Spleen (tissue), 11 donors: ENCODE data around the gene TEX48. TPM values are rescaled to one million over a fixed set of nuclear protein-coding genes. Genes with fewer than 3 reads are reported as not detected.

ENCODE experiments used
- DNase-seq: peaks from one replicate; pipeline ENCODE4 v3.0.0-alpha.2; 2020
- H3K27ac ChIP-seq, 8 donors: fragments of 200-600 bp; sonication (generic) in 7 of 8; 1 replicate in 4 of 8; 2 replicates in 4 of 8; pipeline versions ENCODE4 v1.5.0 to v1.8.0; 2016 to 2021; ENCODE audit warnings: inconsistent platforms in 4 of 8, mild to moderate bottlenecking in 4 of 8, moderate library complexity in 1 of 8
- H3K27me3 ChIP-seq, 7 donors: fragments of 200-600 bp; sonication (generic) in 6 of 7; replicated peaks in 1 of 7; 1 replicate in 4 of 7; 2 replicates in 3 of 7; pipeline versions ENCODE4 v1.5.0 to v1.8.0; 2016 to 2021; ENCODE audit warnings: inconsistent platforms in 3 of 7, mild to moderate bottlenecking in 1 of 7
- H3K36me3 ChIP-seq, 6 donors: fragments of 200-600 bp; sonication (generic) in 5 of 6; 1 replicate in 4 of 6; 2 replicates in 2 of 6; pipeline versions ENCODE4 v1.5.0 to v1.8.0; 2016 to 2021; ENCODE audit warnings: inconsistent platforms in 2 of 6
- H3K4me1 ChIP-seq, 6 donors: fragments of 200-600 bp; sonication (generic) in 5 of 6; 1 replicate in 3 of 6; 2 replicates in 3 of 6; pipeline versions ENCODE4 v1.5.0 to v1.8.0; 2016 to 2021; ENCODE audit warnings: inconsistent platforms in 3 of 6
- H3K4me3 ChIP-seq, 8 donors: fragments of 200-600 bp; sonication (generic) in 7 of 8; 1 replicate in 4 of 8; 2 replicates in 4 of 8; pipeline versions ENCODE4 v1.5.0 to v1.8.0; 2016 to 2021; ENCODE audit warnings: inconsistent platforms in 4 of 8, mild to moderate bottlenecking in 4 of 8, moderate library complexity in 2 of 8
- H3K9me3 ChIP-seq, 8 donors: fragments of 200-600 bp; sonication (generic) in 7 of 8; 1 replicate in 4 of 8; 2 replicates in 4 of 8; pipeline versions ENCODE4 v1.5.0 to v1.8.0; 2016 to 2021; ENCODE audit warnings: inconsistent platforms in 4 of 8
- POLR2A ChIP-seq, 3 donors: fragments of 450-650 bp; IDR thresholded peaks; one replicate each; pipeline ENCODE4 v1.5.1; 2017; ENCODE audit warnings: antibody characterized with exemption in 3 of 3, mild to moderate bottlenecking in 1 of 3
- POLR2AphosphoS5 ChIP-seq, 3 donors: sonication (generic); formaldehyde crosslinking; IDR thresholded peaks; one replicate each; pipeline ENCODE4 v1.5.1; 2017; ENCODE audit warnings: antibody characterized with exemption in 3 of 3
- WGBS, 5 donors: extraction: QIAGEN DNeasy Blood & Tissue Kit in 3 of 5; methylation state at CpG; one replicate each; pipeline versions ENCODE4 v1.1.5 to v1.1.7; 2013 to 2018; 5-methylcytosine and 5-hydroxymethylcytosine counted together
- intact Hi-C: fragments of 100-400 bp; cut with DNase I; formaldehyde crosslinking; loops from one replicate; pipeline ENCODE4 v1.15.0; 2023; ENCODE audit warnings: low total_unique reads
- polyA plus RNA-seq, 3 donors: library from polyadenylated mRNA; stranded (reverse); fragments of 200-250 nt; gene quantifications; one replicate each; pipeline ENCODE4 v1.2.1, GENCODE V29; 2013
- total RNA-seq, 7 donors: library from RNA; depleted of rRNA in 3 of 7; stranded (reverse); fragments of >200 nt in 3 of 7; fragmentation: NEBNext Ultra II Directional in 4 of 7; extraction: Animal tissue kit (Norgen Biotek cat#: 25700) in 4 of 7; gene quantifications; one replicate each; pipeline versions ENCODE4 v1.1.0 to v1.2.1, GENCODE V29; 2016 to 2021
- TF ChIP-seq, protein P1 (sequence below), 11 experiments: fragments of 200-600 bp in 7 of 11; fragments of 450-650 bp in 4 of 11; sonication (generic) in 4 of 11; IDR thresholded peaks in 8 of 11; conservative IDR thresholded peaks in 3 of 11; 1 replicate in 7 of 11; 2 replicates in 4 of 11; pipeline versions ENCODE4 v1.4.0 to v1.8.0; 2016 to 2021; ENCODE audit warnings: antibody characterized with exemption in 11 of 11, inconsistent platforms in 4 of 11, mild to moderate bottlenecking in 1 of 11
- donor health status: healthy with polysubstance abuse.
- donor health status: DM: no; HTN: no; CAD: no; lungs with moderate emphysema.
- donor health status: DM: no; HTN: no; CAD: no.
- donor health status: Bipolar disorder and iron deficiency.
- donor health status: healthy.
- donor health status: DM: no; HTN: no; CAD: no.
- donor health status: DM: yes; HTN: yes; CAD: no.

The TEX48 gene
- total and polyA plus RNA-seq, 10 donors, result not detected

DNA sequence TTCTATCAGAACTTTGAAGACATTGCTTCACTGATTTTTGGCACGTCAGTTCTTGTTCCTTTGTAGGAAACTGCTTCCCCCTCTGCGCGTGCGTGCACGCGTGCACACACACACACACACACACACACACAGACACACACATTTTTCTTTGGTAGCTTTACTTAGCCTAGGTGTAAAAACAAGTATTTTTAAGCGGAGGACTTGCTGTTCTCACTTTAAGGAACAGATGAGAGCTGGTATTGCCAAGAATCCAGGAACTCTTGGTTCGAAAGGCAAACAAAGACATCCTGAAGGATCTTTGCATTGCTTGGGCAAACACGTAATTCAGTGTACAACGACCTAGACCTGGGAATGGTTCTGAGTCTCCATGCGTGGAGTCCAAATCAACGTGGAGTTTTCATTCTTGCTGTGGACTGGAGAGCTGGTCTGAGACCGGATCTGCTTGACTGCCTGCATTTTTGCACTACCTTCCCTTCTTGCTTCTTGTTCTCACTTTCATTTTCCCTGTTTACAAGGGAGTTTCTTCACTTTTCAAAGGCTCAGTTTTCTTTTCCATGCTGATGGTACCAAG is 62.7 kb downstream of the TEX48 start:
- no peaks in the 10 kb centered on the region for H3K27me3 ChIP-seq
- no peaks in the 10 kb centered on the region for H3K9me3 ChIP-seq
- TF ChIP-seq POLR2AphosphoS5 (IDR thresholded peaks at IDR 0.05), result peak in 1 of 3 donors; percentile 61
- TF ChIP-seq, protein P1, sequence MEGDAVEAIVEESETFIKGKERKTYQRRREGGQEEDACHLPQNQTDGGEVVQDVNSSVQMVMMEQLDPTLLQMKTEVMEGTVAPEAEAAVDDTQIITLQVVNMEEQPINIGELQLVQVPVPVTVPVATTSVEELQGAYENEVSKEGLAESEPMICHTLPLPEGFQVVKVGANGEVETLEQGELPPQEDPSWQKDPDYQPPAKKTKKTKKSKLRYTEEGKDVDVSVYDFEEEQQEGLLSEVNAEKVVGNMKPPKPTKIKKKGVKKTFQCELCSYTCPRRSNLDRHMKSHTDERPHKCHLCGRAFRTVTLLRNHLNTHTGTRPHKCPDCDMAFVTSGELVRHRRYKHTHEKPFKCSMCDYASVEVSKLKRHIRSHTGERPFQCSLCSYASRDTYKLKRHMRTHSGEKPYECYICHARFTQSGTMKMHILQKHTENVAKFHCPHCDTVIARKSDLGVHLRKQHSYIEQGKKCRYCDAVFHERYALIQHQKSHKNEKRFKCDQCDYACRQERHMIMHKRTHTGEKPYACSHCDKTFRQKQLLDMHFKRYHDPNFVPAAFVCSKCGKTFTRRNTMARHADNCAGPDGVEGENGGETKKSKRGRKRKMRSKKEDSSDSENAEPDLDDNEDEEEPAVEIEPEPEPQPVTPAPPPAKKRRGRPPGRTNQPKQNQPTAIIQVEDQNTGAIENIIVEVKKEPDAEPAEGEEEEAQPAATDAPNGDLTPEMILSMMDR (IDR thresholded peaks at IDR 0.05 in 8 of 11, conservative IDR thresholded peaks at IDR 0.05 in 3 of 11), result no peak
- no peak for TF ChIP-seq POLR2A (IDR thresholded peaks at IDR 0.05)
- H3K4me1 ChIP-seq, result peaks cover 21 to 66% (median 43%) of the 10 kb centered on the region in 6 donors
- H3K4me3 ChIP-seq, result peak overlapping the region in 4 of 8 donors; percentile 8 to 49 (median 14)
- DNase-seq, result no peak
- peak overlapping the region; percentile 71 to 98 (median 90) for H3K27ac ChIP-seq
- 31 to 48% (median 37%) methylated on average over 13 of the region's 13 CpGs for WGBS, 5 donors
- H3K36me3 ChIP-seq, result peaks cover 0 to 60% (median 20%) of the 10 kb centered on the region in 6 donors
- intact Hi-C loops, result no loop called here

GRCh38 chr9:114616684-114617520 is 65.1 kb downstream of the TEX48 start:
- Histone ChIP-seq H3K27ac (peak overlapping the region; percentile 71 to 98 (median 90)), H3K27me3 (no peaks in the 10 kb centered on the region), H3K4me3 (peak overlapping the region in 1 of 8 donors; percentile 39), H3K36me3 (peaks cover 0 to 36% (median 7%) of the 10 kb centered on the region in 6 donors), H3K4me1 (peaks cover 39 to 90% (median 66%) of the 10 kb centered on the region in 6 donors), H3K9me3 (no peaks in the 10 kb centered on the region)
- DNase-seq, result peak; percentile 96
- TF ChIP-seq POLR2AphosphoS5 (IDR thresholded peaks at IDR 0.05) (peak; percentile 71 to 81 (median 73)), POLR2A (IDR thresholded peaks at IDR 0.05) (no peak)
- TF ChIP-seq, protein P1 (IDR thresholded peaks at IDR 0.05 in 8 of 11, conservative IDR thresholded peaks at IDR 0.05 in 3 of 11), result no peak
- WGBS, 5 donors, result 17 to 26% (median 21%) methylated on average over 4 of the region's 4 CpGs
- intact Hi-C loops, result no loop called here

Other genes with a start within 250 kb of the TEX48 start
- 10 to 100 TPM; 11.8 to 51.6 (median 29.4) TPM for gene WHRN, start 176.7 kb downstream of the TEX48 start, total RNA-seq
- 10 to 100 TPM in 1 of 3 donors, 1 to 10 TPM in 2; 3.7 to 25.4 (median 9.5) TPM for gene WHRN, start 176.7 kb downstream of the TEX48 start, polyA plus RNA-seq
- 100 to 1,000 TPM in 5 of 7 donors, 10 to 100 TPM in 2; 82.3 to 272 (median 106) TPM for gene ATP6V1G1, start 94.4 kb downstream of the TEX48 start, total RNA-seq
- gene ATP6V1G1, start 94.4 kb downstream of the TEX48 start, polyA plus RNA-seq, result 100 to 1,000 TPM; 179 to 219 (median 206) TPM
- 10 to 100 TPM; 24.2 to 51.6 (median 38.4) TPM for gene TMEM268, start 70.9 kb downstream of the TEX48 start, total RNA-seq
- 10 to 100 TPM in 1 of 3 donors, 1 to 10 TPM in 2; 8.5 to 12.9 (median 9.6) TPM for gene TMEM268, start 70.9 kb downstream of the TEX48 start, polyA plus RNA-seq
- not detected for gene TEX53, start 24.4 kb downstream of the TEX48 start, total RNA-seq
- gene TEX53, start 24.4 kb downstream of the TEX48 start, polyA plus RNA-seq, result not detected
- 1 to 10 TPM in 1 of 7 donors, under 1 TPM in 6; 0.32 to 1.8 (median 0.68) TPM for gene TNFSF15, start 123.8 kb upstream of the TEX48 start, total RNA-seq
- gene TNFSF15, start 123.8 kb upstream of the TEX48 start, polyA plus RNA-seq, result under 1 TPM; 0.22 to 0.42 (median 0.23) TPM
- gene TNFSF8, start 248.4 kb upstream of the TEX48 start, total RNA-seq, result 10 to 100 TPM in 5 of 7 donors, 1 to 10 TPM in 2; 7.1 to 42.7 (median 19.2) TPM
- 10 to 100 TPM in 2 of 3 donors, 1 to 10 TPM in 1; 4.8 to 16.0 (median 10.2) TPM for gene TNFSF8, start 248.4 kb upstream of the TEX48 start, polyA plus RNA-seq